GM12892 (cell line): ENCODE measurements around the gene RPA3.

Experiments
- POLR2A ChIP-seq: IDR thresholded peaks from 2 replicates; pipeline ENCODE4 v1.6.1; 2011; ENCODE audit warnings: low read depth, low read length, control low read depth
- POLR2AphosphoS5 ChIP-seq: IDR thresholded peaks from 2 replicates; pipeline ENCODE4 v1.6.1; 2011; ENCODE audit warnings: low read depth, low read length, control low read depth
- TAF1 ChIP-seq: IDR thresholded peaks from 2 replicates; pipeline ENCODE4 v1.6.1; 2011; ENCODE audit warnings: low read depth, mild to moderate bottlenecking, control low read depth, low read length, borderline replicate concordance

- no peak for TF ChIP-seq POLR2A
- TF ChIP-seq TAF1: no peak
- no peak for TF ChIP-seq POLR2AphosphoS5
Observed at GRCh38 chr7:7595451-7595850, 123.0 kb downstream of the RPA3 start.
